HEK293 (cell line): Measurements from ENCODE around the gene GNG5.

Experiments used
- CTCF ChIA-PET: fragments of 350-600 bp; formaldehyde crosslinking; extraction: SDS; loops from one replicate; lab custom pipeline; 2021; ENCODE audit warnings: antibody characterized with exemption; lab: Yijun Ruan, JAX
- POLR2A ChIA-PET: fragments of 300-600 bp; formaldehyde crosslinking; extraction: SDS; loops from one replicate; lab custom pipeline; 2020; ENCODE audit warnings: antibody characterized with exemption, inconsistent platforms; lab: Yijun Ruan, JAX
- H3K27ac ChIP-seq: fragments of 200-500 bp; sonication (Bioruptor generic); 2 replicates; pipeline ENCODE4 v1.5.1; 2014; ENCODE audit warnings: low read depth, low read length, control low read depth, inconsistent platforms; ENCODE audit errors: extremely low read depth
- H3K36me3 ChIP-seq, 2 experiments: fragments of 200-500 bp in 1 of 2; sonication (Bioruptor generic) in 1 of 2; 1 replicate in 1 of 2; 2 replicates in 1 of 2; pipeline ENCODE4 v1.5.1; 2014 to 2017; ENCODE audit warnings: inconsistent platforms in 2 of 2, low read length in 2 of 2; ENCODE audit not compliant: control insufficient read depth in 2 of 2, insufficient read depth in 1 of 2
- H3K4me1 ChIP-seq: fragments of 200-500 bp; sonication (Bioruptor generic); 2 replicates; pipeline ENCODE4 v1.5.1; 2014; ENCODE audit warnings: mild to moderate bottlenecking, low read length, inconsistent platforms; ENCODE audit not compliant: control insufficient read depth, insufficient read depth
- H3K4me3 ChIP-seq: 2 replicates; pipeline ENCODE4 v1.5.1; 2011; ENCODE audit warnings: low read depth, mild to moderate bottlenecking, control low read depth, low read length, moderate library complexity
- H3K9me3 ChIP-seq: fragments of 200-500 bp; sonication (Bioruptor generic); 2 replicates; pipeline ENCODE4 v1.5.1; 2014; ENCODE audit warnings: low read depth, low read length, inconsistent platforms; ENCODE audit not compliant: control insufficient read depth, insufficient read depth
- BCL11A ChIP-seq: fragments of 450-650 bp; formaldehyde crosslinking; IDR thresholded peaks from 2 replicates; pipeline ENCODE4 v1.5.1; 2016; ENCODE audit warnings: low read depth, missing biosample characterization, missing genetic modification characterization
- GLI4 ChIP-seq: fragments of 450-650 bp; formaldehyde crosslinking; IDR thresholded peaks from 2 replicates; pipeline ENCODE4 v1.5.1; 2016; ENCODE audit warnings: missing biosample characterization, missing genetic modification characterization
- IKZF3 ChIP-seq: fragments of 450-650 bp; IDR thresholded peaks from 2 replicates; pipeline ENCODE4 v1.5.0; 2018; ENCODE audit warnings: missing biosample characterization, mild to moderate bottlenecking, missing genetic modification characterization, moderate library complexity
- KLF10 ChIP-seq: fragments of 450-650 bp; IDR thresholded peaks from 2 replicates; pipeline ENCODE4 v1.5.1; 2018; ENCODE audit warnings: missing biosample characterization, mild to moderate bottlenecking, missing genetic modification characterization
- KLF8 ChIP-seq: fragments of 450-650 bp; formaldehyde crosslinking; IDR thresholded peaks from 2 replicates; pipeline ENCODE4 v1.5.1; 2016; ENCODE audit warnings: missing biosample characterization, missing genetic modification characterization
- SETDB1 ChIP-seq: IDR thresholded peaks from one replicate; pipeline ENCODE4 v1.6.1; 2017; ENCODE audit warnings: mild to moderate bottlenecking, low read length, moderate library complexity, mixed read lengths; ENCODE audit not compliant: insufficient read length
- SP2 ChIP-seq: fragments of 450-650 bp; formaldehyde crosslinking; IDR thresholded peaks from 2 replicates; pipeline ENCODE4 v1.5.1; 2016; ENCODE audit warnings: missing biosample characterization, missing genetic modification characterization
- TRIM28 ChIP-seq: IDR thresholded peaks from 2 replicates; pipeline ENCODE4 v1.6.1; 2011; ENCODE audit warnings: low read length, control low read depth, borderline replicate concordance
- YY2 ChIP-seq: fragments of 450-650 bp; formaldehyde crosslinking; IDR thresholded peaks from 2 replicates; pipeline ENCODE4 v1.5.1; 2016; ENCODE audit warnings: missing biosample characterization, missing genetic modification characterization
- ZBTB1 ChIP-seq: fragments of 450-650 bp; formaldehyde crosslinking; IDR thresholded peaks from 2 replicates; pipeline ENCODE4 v1.5.1; 2016; ENCODE audit warnings: missing biosample characterization, missing genetic modification characterization
- ZNF157 ChIP-seq: fragments of 450-650 bp; formaldehyde crosslinking; IDR thresholded peaks from 2 replicates; pipeline ENCODE4 v1.5.1; 2016; ENCODE audit warnings: missing biosample characterization, missing genetic modification characterization
- ZNF16 ChIP-seq: fragments of 450-650 bp; formaldehyde crosslinking; IDR thresholded peaks from 2 replicates; pipeline ENCODE4 v1.5.1; 2016; ENCODE audit warnings: low read depth, missing biosample characterization, missing genetic modification characterization
- ZNF169 ChIP-seq: fragments of 450-650 bp; formaldehyde crosslinking; IDR thresholded peaks from 2 replicates; pipeline ENCODE4 v1.5.1; 2016; ENCODE audit warnings: missing biosample characterization, missing genetic modification characterization
- ZNF202 ChIP-seq: fragments of 450-650 bp; formaldehyde crosslinking; IDR thresholded peaks from 2 replicates; pipeline ENCODE4 v1.5.1; 2016; ENCODE audit warnings: missing biosample characterization, missing genetic modification characterization, borderline replicate concordance
- ZNF24 ChIP-seq: fragments of 450-650 bp; formaldehyde crosslinking; IDR thresholded peaks from 2 replicates; pipeline ENCODE4 v1.5.1; 2016; ENCODE audit warnings: missing biosample characterization, missing genetic modification characterization
- ZNF362 ChIP-seq: fragments of 450-650 bp; formaldehyde crosslinking; IDR thresholded peaks from 2 replicates; pipeline ENCODE4 v1.5.1; 2016; ENCODE audit warnings: missing biosample characterization, missing genetic modification characterization
- ZNF391 ChIP-seq: fragments of 450-650 bp; formaldehyde crosslinking; IDR thresholded peaks from 2 replicates; pipeline ENCODE4 v1.5.1; 2016; ENCODE audit warnings: low read depth, missing biosample characterization, missing genetic modification characterization, borderline replicate concordance
- ZNF600 ChIP-seq: fragments of 450-650 bp; formaldehyde crosslinking; IDR thresholded peaks from 2 replicates; pipeline ENCODE4 v1.5.1; 2016; ENCODE audit warnings: missing biosample characterization, missing genetic modification characterization
- ZNF670 ChIP-seq: fragments of 450-650 bp; formaldehyde crosslinking; IDR thresholded peaks from 2 replicates; pipeline ENCODE4 v1.5.1; 2016; ENCODE audit warnings: missing biosample characterization, missing genetic modification characterization, low read depth
- ZNF785 ChIP-seq: fragments of 450-650 bp; formaldehyde crosslinking; IDR thresholded peaks from 2 replicates; pipeline ENCODE4 v1.5.1; 2016; ENCODE audit warnings: missing biosample characterization, missing genetic modification characterization
- ZSCAN4 ChIP-seq: fragments of 450-650 bp; formaldehyde crosslinking; IDR thresholded peaks from 2 replicates; pipeline ENCODE4 v1.5.1; 2017; ENCODE audit warnings: missing biosample characterization, missing genetic modification characterization
- TF ChIP-seq, protein P1 (sequence below): fragments of 450-650 bp; formaldehyde crosslinking; IDR thresholded peaks from 2 replicates; pipeline ENCODE4 v1.5.1; 2016; ENCODE audit warnings: missing biosample characterization, missing genetic modification characterization, borderline replicate concordance
- TF ChIP-seq, protein P2 (sequence below): fragments of 450-650 bp; formaldehyde crosslinking; IDR thresholded peaks from 2 replicates; pipeline ENCODE4 v1.5.1; 2016; ENCODE audit warnings: missing biosample characterization, missing genetic modification characterization
- TF ChIP-seq, protein P3 (sequence below): sonication (generic); formaldehyde crosslinking; IDR thresholded peaks from 2 replicates; pipeline ENCODE4 v1.8.1; 2022; ENCODE audit warnings: mild to moderate bottlenecking, moderate library complexity, missing genetic modification reagents

Gene GNG5

GRCh38 chr1:84524590-84524989 lies 18.2 kb upstream of the GNG5 start:
- H3K9me3 ChIP-seq: no peaks in the 10 kb centered on the region
- H3K4me3 ChIP-seq: no peak overlapping the region
- H3K4me1 ChIP-seq: no peaks in the 10 kb centered on the region
- TF ChIP-seq GLI4 (tag by site-specific recombination): no peak
- TF ChIP-seq, protein P1, sequence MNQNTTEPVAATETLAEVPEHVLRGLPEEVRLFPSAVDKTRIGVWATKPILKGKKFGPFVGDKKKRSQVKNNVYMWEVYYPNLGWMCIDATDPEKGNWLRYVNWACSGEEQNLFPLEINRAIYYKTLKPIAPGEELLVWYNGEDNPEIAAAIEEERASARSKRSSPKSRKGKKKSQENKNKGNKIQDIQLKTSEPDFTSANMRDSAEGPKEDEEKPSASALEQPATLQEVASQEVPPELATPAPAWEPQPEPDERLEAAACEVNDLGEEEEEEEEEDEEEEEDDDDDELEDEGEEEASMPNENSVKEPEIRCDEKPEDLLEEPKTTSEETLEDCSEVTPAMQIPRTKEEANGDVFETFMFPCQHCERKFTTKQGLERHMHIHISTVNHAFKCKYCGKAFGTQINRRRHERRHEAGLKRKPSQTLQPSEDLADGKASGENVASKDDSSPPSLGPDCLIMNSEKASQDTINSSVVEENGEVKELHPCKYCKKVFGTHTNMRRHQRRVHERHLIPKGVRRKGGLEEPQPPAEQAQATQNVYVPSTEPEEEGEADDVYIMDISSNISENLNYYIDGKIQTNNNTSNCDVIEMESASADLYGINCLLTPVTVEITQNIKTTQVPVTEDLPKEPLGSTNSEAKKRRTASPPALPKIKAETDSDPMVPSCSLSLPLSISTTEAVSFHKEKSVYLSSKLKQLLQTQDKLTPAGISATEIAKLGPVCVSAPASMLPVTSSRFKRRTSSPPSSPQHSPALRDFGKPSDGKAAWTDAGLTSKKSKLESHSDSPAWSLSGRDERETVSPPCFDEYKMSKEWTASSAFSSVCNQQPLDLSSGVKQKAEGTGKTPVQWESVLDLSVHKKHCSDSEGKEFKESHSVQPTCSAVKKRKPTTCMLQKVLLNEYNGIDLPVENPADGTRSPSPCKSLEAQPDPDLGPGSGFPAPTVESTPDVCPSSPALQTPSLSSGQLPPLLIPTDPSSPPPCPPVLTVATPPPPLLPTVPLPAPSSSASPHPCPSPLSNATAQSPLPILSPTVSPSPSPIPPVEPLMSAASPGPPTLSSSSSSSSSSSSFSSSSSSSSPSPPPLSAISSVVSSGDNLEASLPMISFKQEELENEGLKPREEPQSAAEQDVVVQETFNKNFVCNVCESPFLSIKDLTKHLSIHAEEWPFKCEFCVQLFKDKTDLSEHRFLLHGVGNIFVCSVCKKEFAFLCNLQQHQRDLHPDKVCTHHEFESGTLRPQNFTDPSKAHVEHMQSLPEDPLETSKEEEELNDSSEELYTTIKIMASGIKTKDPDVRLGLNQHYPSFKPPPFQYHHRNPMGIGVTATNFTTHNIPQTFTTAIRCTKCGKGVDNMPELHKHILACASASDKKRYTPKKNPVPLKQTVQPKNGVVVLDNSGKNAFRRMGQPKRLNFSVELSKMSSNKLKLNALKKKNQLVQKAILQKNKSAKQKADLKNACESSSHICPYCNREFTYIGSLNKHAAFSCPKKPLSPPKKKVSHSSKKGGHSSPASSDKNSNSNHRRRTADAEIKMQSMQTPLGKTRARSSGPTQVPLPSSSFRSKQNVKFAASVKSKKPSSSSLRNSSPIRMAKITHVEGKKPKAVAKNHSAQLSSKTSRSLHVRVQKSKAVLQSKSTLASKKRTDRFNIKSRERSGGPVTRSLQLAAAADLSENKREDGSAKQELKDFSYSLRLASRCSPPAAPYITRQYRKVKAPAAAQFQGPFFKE (tag by site-specific recombination): no peak
- no peak for TF ChIP-seq ZNF16 (tag by site-specific recombination)
- no peak for TF ChIP-seq ZNF600 (tag by site-specific recombination)
- no peak for TF ChIP-seq ZNF169 (tag by site-specific recombination)
- no peak for TF ChIP-seq ZBTB1 (tag by site-specific recombination)
- no peak for TF ChIP-seq ZNF785
- TF ChIP-seq, protein P2, sequence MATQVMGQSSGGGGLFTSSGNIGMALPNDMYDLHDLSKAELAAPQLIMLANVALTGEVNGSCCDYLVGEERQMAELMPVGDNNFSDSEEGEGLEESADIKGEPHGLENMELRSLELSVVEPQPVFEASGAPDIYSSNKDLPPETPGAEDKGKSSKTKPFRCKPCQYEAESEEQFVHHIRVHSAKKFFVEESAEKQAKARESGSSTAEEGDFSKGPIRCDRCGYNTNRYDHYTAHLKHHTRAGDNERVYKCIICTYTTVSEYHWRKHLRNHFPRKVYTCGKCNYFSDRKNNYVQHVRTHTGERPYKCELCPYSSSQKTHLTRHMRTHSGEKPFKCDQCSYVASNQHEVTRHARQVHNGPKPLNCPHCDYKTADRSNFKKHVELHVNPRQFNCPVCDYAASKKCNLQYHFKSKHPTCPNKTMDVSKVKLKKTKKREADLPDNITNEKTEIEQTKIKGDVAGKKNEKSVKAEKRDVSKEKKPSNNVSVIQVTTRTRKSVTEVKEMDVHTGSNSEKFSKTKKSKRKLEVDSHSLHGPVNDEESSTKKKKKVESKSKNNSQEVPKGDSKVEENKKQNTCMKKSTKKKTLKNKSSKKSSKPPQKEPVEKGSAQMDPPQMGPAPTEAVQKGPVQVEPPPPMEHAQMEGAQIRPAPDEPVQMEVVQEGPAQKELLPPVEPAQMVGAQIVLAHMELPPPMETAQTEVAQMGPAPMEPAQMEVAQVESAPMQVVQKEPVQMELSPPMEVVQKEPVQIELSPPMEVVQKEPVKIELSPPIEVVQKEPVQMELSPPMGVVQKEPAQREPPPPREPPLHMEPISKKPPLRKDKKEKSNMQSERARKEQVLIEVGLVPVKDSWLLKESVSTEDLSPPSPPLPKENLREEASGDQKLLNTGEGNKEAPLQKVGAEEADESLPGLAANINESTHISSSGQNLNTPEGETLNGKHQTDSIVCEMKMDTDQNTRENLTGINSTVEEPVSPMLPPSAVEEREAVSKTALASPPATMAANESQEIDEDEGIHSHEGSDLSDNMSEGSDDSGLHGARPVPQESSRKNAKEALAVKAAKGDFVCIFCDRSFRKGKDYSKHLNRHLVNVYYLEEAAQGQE (tag by site-specific recombination): no peak
- no peak for TF ChIP-seq KLF8
- TF ChIP-seq ZNF24 (tag by site-specific recombination): no peak
- TF ChIP-seq ZNF157: no peak
- no peak for TF ChIP-seq ZNF391
- no peak for TF ChIP-seq IKZF3
- no peak for TF ChIP-seq ZNF670
- H3K36me3 ChIP-seq: peaks cover 0 to 3% of the 10 kb centered on the region in 2 experiments; a peak in 1 of 3 replicates
- no peak overlapping the region for H3K27ac ChIP-seq
- ChIA-PET POLR2A (no interaction called here), CTCF (no interaction called here)

DNA sequence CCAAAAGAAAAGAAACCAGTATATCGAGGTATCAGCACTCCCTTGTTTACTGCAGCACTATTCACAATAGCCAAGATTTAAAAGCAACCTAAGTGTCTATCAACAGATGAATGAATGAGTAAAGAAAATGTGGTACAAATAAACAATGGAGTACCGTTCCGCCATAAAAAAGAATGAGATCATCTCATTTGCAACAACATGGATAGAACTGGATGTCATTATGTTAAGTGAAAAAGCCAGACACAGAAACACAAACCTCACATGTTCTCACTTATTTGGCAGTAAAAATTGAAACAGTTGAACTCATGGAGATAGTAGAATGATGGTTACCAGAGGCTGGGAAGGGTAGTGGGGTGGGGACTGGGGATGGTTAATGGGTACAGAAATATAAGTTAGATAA lies 4.3 kb upstream of the GNG5 start:
- Histone ChIP-seq H3K4me3 (no peak overlapping the region), H3K9me3 (no peaks in the 10 kb centered on the region), H3K27ac (no peak overlapping the region), H3K36me3 (no peaks in the 10 kb centered on the region), H3K4me1 (no peaks in the 10 kb centered on the region)
- ChIA-PET POLR2A (no interaction called here), CTCF (no interaction called here)
- TF ChIP-seq ZNF24 (tag by site-specific recombination): peak; percentile 72; the same call in 1 of the 2 replicates
- TF ChIP-seq, protein P3, sequence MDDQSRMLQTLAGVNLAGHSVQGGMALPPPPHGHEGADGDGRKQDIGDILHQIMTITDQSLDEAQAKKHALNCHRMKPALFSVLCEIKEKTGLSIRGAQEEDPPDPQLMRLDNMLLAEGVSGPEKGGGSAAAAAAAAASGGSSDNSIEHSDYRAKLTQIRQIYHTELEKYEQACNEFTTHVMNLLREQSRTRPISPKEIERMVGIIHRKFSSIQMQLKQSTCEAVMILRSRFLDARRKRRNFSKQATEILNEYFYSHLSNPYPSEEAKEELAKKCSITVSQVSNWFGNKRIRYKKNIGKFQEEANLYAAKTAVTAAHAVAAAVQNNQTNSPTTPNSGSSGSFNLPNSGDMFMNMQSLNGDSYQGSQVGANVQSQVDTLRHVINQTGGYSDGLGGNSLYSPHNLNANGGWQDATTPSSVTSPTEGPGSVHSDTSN: no peak
- TF ChIP-seq SETDB1: peak; percentile 80
- TF ChIP-seq ZSCAN4 (tag by site-specific recombination): no peak
- TF ChIP-seq YY2 (tag by site-specific recombination): peak; percentile 48; the same call in 1 of the 2 replicates
- TF ChIP-seq ZBTB1 (tag by site-specific recombination): no peak
- no peak for TF ChIP-seq SP2 (tag by site-specific recombination)
- TF ChIP-seq BCL11A (tag by site-specific recombination): peak; percentile 80
- 0 out of 2 replicates have a peak, but pooled peaks have one; percentile 20 for TF ChIP-seq KLF10 (tag by site-specific recombination)
- peak; percentile 34; the same call in 1 of the 2 replicates for TF ChIP-seq TRIM28
- TF ChIP-seq ZNF202 (tag by site-specific recombination): no peak
- peak; percentile 57; the same call in 1 of the 2 replicates for TF ChIP-seq ZNF362
